HepG2 (cell line): Measurements from ENCODE around the gene DUSP2. TPM values are rescaled to one million over a fixed set of nuclear protein-coding genes. Genes with fewer than 3 reads are reported as not detected.
A peak's percentile ranks its signal among the peaks of the same experiment; 100 is the strongest.

Experiments used
- CBX5 ChIP-seq: sonication (generic); formaldehyde crosslinking; IDR thresholded peaks from 2 replicates; pipeline ENCODE4 v1.4.0; 2020; ENCODE audit warnings: missing genetic modification reagents, borderline replicate concordance
- CHCHD3 ChIP-seq: sonication (generic); formaldehyde crosslinking; IDR thresholded peaks from 2 replicates; pipeline ENCODE4 v1.8.0; 2022; ENCODE audit warnings: mild to moderate bottlenecking, missing genetic modification reagents, moderate library complexity
- CTCF ChIP-seq: sonication (generic); formaldehyde crosslinking; IDR thresholded peaks from 2 replicates; pipeline ENCODE4 v1.5.0; 2020; ENCODE audit warnings: mild to moderate bottlenecking, missing genetic modification reagents, moderate library complexity
- FOXA1 ChIP-seq, 2 experiments: fragments of 450-650 bp in 1 of 2; sonication (generic) in 1 of 2; formaldehyde crosslinking in 1 of 2; IDR thresholded peaks; 2 replicates each; pipeline versions ENCODE4 v1.4.0 to v1.6.1; 2016 to 2020; ENCODE audit warnings: missing genetic modification reagents in 1 of 2
- MATR3 ChIP-seq: sonication (generic); formaldehyde crosslinking; IDR thresholded peaks from 2 replicates; pipeline ENCODE4 v1.4.0; 2020; ENCODE audit warnings: missing genetic modification reagents
- MEF2D ChIP-seq: sonication (generic); formaldehyde crosslinking; IDR thresholded peaks from 2 replicates; pipeline ENCODE4 v1.5.1; 2020; ENCODE audit warnings: mild to moderate bottlenecking, missing genetic modification reagents
- RARG ChIP-seq: sonication (generic); formaldehyde crosslinking; IDR thresholded peaks from 2 replicates; pipeline ENCODE4 v1.4.0; 2020; ENCODE audit warnings: low read depth, mild to moderate bottlenecking, missing genetic modification reagents
- RCOR2 ChIP-seq: IDR thresholded peaks from 2 replicates; pipeline ENCODE4 v1.6.1; 2016; ENCODE audit warnings: missing biosample characterization, missing genetic modification reagents
- RXRB ChIP-seq: IDR thresholded peaks from 2 replicates; pipeline ENCODE4 v1.6.1; 2016; ENCODE audit warnings: borderline replicate concordance, missing genetic modification reagents, missing compliant biosample characterization
- SNAI1 ChIP-seq: sonication (generic); formaldehyde crosslinking; IDR thresholded peaks from 2 replicates; pipeline ENCODE4 v1.5.0; 2020; ENCODE audit warnings: mild to moderate bottlenecking, missing genetic modification reagents, borderline replicate concordance
- ZFX ChIP-seq: sonication (generic); formaldehyde crosslinking; IDR thresholded peaks from 2 replicates; pipeline ENCODE4 v1.4.0; 2020; ENCODE audit warnings: mild to moderate bottlenecking, low read depth, missing genetic modification reagents, moderate library complexity
- ZFY ChIP-seq: sonication (generic); formaldehyde crosslinking; IDR thresholded peaks from 2 replicates; pipeline ENCODE4 v1.4.0; 2020; ENCODE audit warnings: missing genetic modification reagents
- ZMAT3 ChIP-seq: sonication (generic); formaldehyde crosslinking; conservative IDR thresholded peaks from 2 replicates; pipeline ENCODE4 v1.7.0; 2021; ENCODE audit warnings: missing genetic modification reagents
- ZNF12 ChIP-seq: sonication (generic); formaldehyde crosslinking; IDR thresholded peaks from 2 replicates; pipeline ENCODE4 v1.5.0; 2020; ENCODE audit warnings: missing genetic modification reagents
- ZNF326 ChIP-seq: sonication (generic); formaldehyde crosslinking; IDR thresholded peaks from 2 replicates; pipeline ENCODE4 v1.4.0; 2020; ENCODE audit warnings: missing genetic modification reagents, borderline replicate concordance
- ZNF431 ChIP-seq: sonication (generic); formaldehyde crosslinking; IDR thresholded peaks from 2 replicates; pipeline ENCODE4 v1.9.0; 2022; ENCODE audit warnings: missing genetic modification reagents, low read depth, mild to moderate bottlenecking, borderline replicate concordance
- ZNF441 ChIP-seq: sonication (generic); formaldehyde crosslinking; IDR thresholded peaks from 2 replicates; pipeline ENCODE4 v1.7.0; 2021; ENCODE audit warnings: missing genetic modification reagents, borderline replicate concordance
- ZNF468 ChIP-seq: sonication (generic); formaldehyde crosslinking; IDR thresholded peaks from 2 replicates; pipeline ENCODE4 v1.8.0; 2022; ENCODE audit warnings: mild to moderate bottlenecking, moderate library complexity, missing genetic modification reagents
- ZNF496 ChIP-seq: sonication (generic); formaldehyde crosslinking; IDR thresholded peaks from 2 replicates; pipeline ENCODE4 v1.8.1; 2023; ENCODE audit warnings: mild to moderate bottlenecking, moderate library complexity, missing genetic modification reagents; ENCODE audit not compliant: insufficient replicate concordance
- ZNF549 ChIP-seq: sonication (generic); formaldehyde crosslinking; IDR thresholded peaks from 2 replicates; pipeline ENCODE4 v1.5.0; 2020; ENCODE audit warnings: missing genetic modification reagents
- ZNF766 ChIP-seq: sonication (generic); formaldehyde crosslinking; IDR thresholded peaks from 2 replicates; pipeline ENCODE4 v1.5.0; 2020; ENCODE audit warnings: missing genetic modification reagents, borderline replicate concordance
- ZNF777 ChIP-seq: sonication (generic); formaldehyde crosslinking; IDR thresholded peaks from 2 replicates; pipeline ENCODE4 v1.4.0; 2020; ENCODE audit warnings: missing genetic modification reagents
- ZSCAN25 ChIP-seq: sonication (generic); formaldehyde crosslinking; IDR thresholded peaks from 2 replicates; pipeline ENCODE4 v1.8.0; 2022; ENCODE audit warnings: mild to moderate bottlenecking, missing genetic modification reagents
- polyA plus RNA-seq, 8 experiments: library from polyadenylated mRNA; depleted of rRNA in 3 of 8; stranded (reverse) in 7 of 8; unstranded in 1 of 8; fragments of >200 nt; fragmentation: Illumina TruSeq in 4 of 8; extraction: Trizol in 4 of 8; gene quantifications; 2 replicates each; pipeline versions ENCODE4 v1.2.1 to v1.2.3, GENCODE V29; 2011 to 2016; ENCODE audit warnings: low read depth in 4 of 8, missing spikeins in 1 of 8, mixed read lengths in 1 of 8; ENCODE audit not compliant: insufficient read depth in 1 of 8
- total RNA-seq, 5 experiments: library from RNA; depleted of rRNA; stranded (reverse); fragments of >200 nt; fragmentation: Illumina TruSeq; extraction: Trizol; gene quantifications; 2 replicates each; pipeline ENCODE4 v1.2.3, GENCODE V29; 2016; ENCODE audit warnings: low read depth in 1 of 5
- TF ChIP-seq, protein P1 (sequence below): sonication (generic); formaldehyde crosslinking; IDR thresholded peaks from 2 replicates; pipeline ENCODE4 v1.5.1; 2020; ENCODE audit warnings: mild to moderate bottlenecking, missing genetic modification reagents, moderate library complexity
- TF ChIP-seq, protein P2 (sequence below): sonication (generic); formaldehyde crosslinking; IDR thresholded peaks from 2 replicates; pipeline ENCODE4 v1.4.0; 2020; ENCODE audit warnings: missing genetic modification reagents; ENCODE audit errors: not compliant biosample characterization

The DUSP2 gene
- total and polyA plus RNA-seq, 2 of the 13 experiments (the other 11 are each of a cell fraction or from before 2014, with no cell fraction given) = not detected

DNA sequence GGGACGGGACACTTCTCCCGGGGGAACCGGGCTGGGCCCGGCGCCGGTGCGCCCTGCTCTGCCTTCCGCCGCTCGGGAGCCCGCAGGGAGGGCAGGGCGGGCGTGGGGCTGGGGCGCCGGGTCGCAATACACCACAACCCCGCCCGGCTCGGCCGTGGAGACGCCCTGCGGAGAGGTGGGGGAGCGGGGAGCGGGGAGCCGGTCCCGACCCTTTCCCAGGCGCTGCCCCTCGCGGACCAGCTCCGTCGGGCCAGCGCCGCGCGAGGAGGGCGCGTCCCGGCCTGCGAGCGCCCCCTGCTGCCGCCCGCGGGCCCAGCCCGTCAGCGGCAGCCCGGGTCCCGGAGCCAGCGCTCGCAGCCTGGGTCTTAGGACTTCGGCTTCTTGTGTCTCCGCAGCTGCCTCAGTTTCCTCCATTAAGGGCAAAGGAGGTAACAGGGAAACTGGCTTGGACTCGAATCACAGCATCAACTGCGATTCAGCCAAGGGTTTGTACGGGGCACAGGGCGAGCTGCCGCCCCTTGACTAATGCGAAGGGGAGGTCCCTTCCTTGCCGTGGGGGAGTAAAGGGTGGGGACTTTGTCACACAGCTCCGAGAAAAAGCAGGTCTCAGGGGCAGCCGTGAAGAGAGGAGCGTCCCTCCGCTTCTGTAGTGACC, 28.2 kb downstream of the DUSP2 start (continued):
- TF ChIP-seq CBX5 (CRISPR knock-in tag) (no peak), RCOR2 (CRISPR knock-in tag) (no peak), ZNF326 (CRISPR knock-in tag) (no peak), ZNF766 (CRISPR knock-in tag) (no peak), ZFX (CRISPR knock-in tag) (peak; percentile 22; the same call in 1 of the 2 replicates), ZNF12 (CRISPR knock-in tag) (no peak), ZNF441 (CRISPR knock-in tag) (no peak), RXRB (no peak), ZFY (CRISPR knock-in tag) (peak; percentile 45; the same call in 1 of the 2 replicates), RARG (no peak), SNAI1 (CRISPR knock-in tag) (no peak), ZSCAN25 (CRISPR knock-in tag) (peak; percentile 73; the same call in 1 of the 2 replicates), ZNF496 (CRISPR knock-in tag) (no peak), FOXA1 (IDR thresholded peaks at IDR 0.05) (no peak), FOXA1 (CRISPR knock-in tag; IDR thresholded peaks at IDR 0.05) (no peak), ZNF549 (CRISPR knock-in tag) (no peak), ZNF468 (CRISPR knock-in tag) (no peak), MATR3 (CRISPR knock-in tag) (no peak), CHCHD3 (CRISPR knock-in tag) (no peak), ZNF777 (peak; percentile 99), ZMAT3 (CRISPR knock-in tag) (no peak), CTCF (CRISPR knock-in tag) (peak; percentile 69), ZNF431 (CRISPR knock-in tag) (no peak), MEF2D (CRISPR knock-in tag) (no peak)
- TF ChIP-seq, protein P1, sequence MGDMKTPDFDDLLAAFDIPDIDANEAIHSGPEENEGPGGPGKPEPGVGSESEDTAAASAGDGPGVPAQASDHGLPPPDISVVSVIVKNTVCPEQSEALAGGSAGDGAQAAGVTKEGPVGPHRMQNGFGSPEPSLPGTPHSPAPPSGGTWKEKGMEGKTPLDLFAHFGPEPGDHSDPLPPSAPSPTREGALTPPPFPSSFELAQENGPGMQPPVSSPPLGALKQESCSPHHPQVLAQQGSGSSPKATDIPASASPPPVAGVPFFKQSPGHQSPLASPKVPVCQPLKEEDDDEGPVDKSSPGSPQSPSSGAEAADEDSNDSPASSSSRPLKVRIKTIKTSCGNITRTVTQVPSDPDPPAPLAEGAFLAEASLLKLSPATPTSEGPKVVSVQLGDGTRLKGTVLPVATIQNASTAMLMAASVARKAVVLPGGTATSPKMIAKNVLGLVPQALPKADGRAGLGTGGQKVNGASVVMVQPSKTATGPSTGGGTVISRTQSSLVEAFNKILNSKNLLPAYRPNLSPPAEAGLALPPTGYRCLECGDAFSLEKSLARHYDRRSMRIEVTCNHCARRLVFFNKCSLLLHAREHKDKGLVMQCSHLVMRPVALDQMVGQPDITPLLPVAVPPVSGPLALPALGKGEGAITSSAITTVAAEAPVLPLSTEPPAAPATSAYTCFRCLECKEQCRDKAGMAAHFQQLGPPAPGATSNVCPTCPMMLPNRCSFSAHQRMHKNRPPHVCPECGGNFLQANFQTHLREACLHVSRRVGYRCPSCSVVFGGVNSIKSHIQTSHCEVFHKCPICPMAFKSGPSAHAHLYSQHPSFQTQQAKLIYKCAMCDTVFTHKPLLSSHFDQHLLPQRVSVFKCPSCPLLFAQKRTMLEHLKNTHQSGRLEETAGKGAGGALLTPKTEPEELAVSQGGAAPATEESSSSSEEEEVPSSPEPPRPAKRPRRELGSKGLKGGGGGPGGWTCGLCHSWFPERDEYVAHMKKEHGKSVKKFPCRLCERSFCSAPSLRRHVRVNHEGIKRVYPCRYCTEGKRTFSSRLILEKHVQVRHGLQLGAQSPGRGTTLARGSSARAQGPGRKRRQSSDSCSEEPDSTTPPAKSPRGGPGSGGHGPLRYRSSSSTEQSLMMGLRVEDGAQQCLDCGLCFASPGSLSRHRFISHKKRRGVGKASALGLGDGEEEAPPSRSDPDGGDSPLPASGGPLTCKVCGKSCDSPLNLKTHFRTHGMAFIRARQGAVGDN (CRISPR knock-in tag) = 0 out of 2 replicates have a peak, but pooled peaks have one; percentile 23
- TF ChIP-seq, protein P2, sequence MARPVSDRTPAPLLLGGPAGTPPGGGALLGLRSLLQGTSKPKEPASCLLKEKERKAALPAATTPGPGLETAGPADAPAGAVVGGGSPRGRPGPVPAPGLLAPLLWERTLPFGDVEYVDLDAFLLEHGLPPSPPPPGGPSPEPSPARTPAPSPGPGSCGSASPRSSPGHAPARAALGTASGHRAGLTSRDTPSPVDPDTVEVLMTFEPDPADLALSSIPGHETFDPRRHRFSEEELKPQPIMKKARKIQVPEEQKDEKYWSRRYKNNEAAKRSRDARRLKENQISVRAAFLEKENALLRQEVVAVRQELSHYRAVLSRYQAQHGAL = no peak
